GM20000 (cell line): ENCODE results near the gene UTRN.

Experiments
- DNase-seq: peaks from one replicate; pipeline ENCODE4 v3.0.0; 2012; ENCODE audit warnings: low spot score
- CTCF ChIP-seq: IDR thresholded peaks from 2 replicates; pipeline ENCODE4 v1.5.1; 2012; ENCODE audit warnings: mild to moderate bottlenecking, control low read depth; ENCODE audit errors: extremely low read depth, missing control alignments

UTRN gene

DNA sequence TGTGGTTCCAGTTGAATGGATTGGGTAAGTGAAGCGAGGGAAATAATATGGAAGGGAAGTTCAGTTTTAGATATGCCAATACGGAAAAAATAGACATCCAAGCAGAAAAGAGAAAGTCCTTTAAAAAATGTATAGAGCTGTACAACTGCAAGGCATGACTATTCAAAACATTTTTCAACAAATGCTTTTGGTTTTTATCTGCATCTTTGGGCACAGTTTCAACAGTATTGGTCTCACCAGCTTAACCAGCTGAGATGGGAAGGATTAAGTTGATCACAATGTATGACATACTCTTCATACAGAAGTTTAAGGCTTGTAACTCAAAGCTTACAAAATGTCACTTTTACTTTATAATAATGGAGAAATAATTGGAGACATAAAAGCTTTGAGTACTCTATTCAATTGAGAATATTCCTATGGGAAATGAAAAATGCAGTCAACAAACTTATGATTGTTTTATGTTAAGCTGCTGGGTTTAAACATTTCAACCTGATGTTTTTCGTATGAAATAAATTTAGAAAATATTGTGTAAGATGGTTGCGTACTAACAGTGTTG is 16.3 kb upstream of the UTRN start:
- no peak for TF ChIP-seq CTCF
- DNase-seq = no peak

DNA sequence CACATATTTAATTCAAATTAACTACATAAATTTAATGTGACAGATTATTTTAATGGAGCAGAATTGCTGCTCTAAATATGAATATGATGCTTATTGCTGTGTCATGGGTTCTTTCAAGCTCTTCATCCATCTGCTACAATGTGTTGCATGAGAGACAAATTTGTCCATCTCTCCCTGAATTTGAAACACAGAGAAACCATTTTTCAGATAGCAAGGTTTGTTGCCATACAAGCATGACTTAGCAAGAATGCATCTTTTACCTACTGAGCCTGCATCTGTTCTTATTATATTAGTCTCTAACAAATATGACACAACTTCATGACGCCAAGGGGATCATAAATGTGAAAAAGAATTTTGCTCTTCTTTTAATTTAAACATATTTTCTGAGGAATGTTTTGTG is 8.0 kb upstream of the UTRN start:
- TF ChIP-seq CTCF = no peak
- no peak for DNase-seq

GRCh38 chr6:144277605-144278227 is 7.4 kb upstream of the UTRN start:
- no peak for DNase-seq
- no peak for TF ChIP-seq CTCF

- TF ChIP-seq CTCF = no peak
- DNase-seq = no peak
Observed at GRCh38 chr6:144278659-144279314, 6.3 kb upstream of the UTRN start.

- no peak for DNase-seq
- TF ChIP-seq CTCF = no peak
Observed at GRCh38 chr6:144279484-144280150, 5.5 kb upstream of the UTRN start.

- no peak for TF ChIP-seq CTCF
- DNase-seq = peak; percentile 25
Observed at GRCh38 chr6:144283646-144284477, 1.3 kb upstream of the UTRN start.
